Neural cell (in vitro differentiated cells): Measurements from ENCODE around the gene SLC22A5. TPM values are rescaled to one million over a fixed set of nuclear protein-coding genes. Genes with fewer than 3 reads are reported as not detected.

ENCODE experiments used
- H2AFZ ChIP-seq: fragments of 200-600, 300-800 bp; sonication (generic), shearing (Covaris generic); 2 replicates; pipeline ENCODE4 v1.6.0; 2014; ENCODE audit warnings: low read depth, mild to moderate bottlenecking, antibody characterized with exemption, low read length, moderate library complexity
- H3F3A ChIP-seq: fragments of 200-600 bp; shearing (Covaris generic); 2 replicates; pipeline ENCODE4 v1.6.1; 2016; ENCODE audit warnings: mild to moderate bottlenecking, moderate library complexity, mixed read lengths, antibody characterized with exemption, low read length; ENCODE audit not compliant: insufficient read depth, poor library complexity, severe bottlenecking
- H3K27ac ChIP-seq: fragments of 200-600, 300-800 bp; sonication (generic), shearing (Covaris generic); 2 replicates; pipeline ENCODE4 v1.5.1; 2014; ENCODE audit warnings: mild to moderate bottlenecking, low read length, moderate library complexity
- H3K27me3 ChIP-seq: fragments of 300-800, 200-600 bp; sonication (generic), shearing (Covaris generic); 2 replicates; pipeline ENCODE4 v1.6.0; 2014; ENCODE audit warnings: mild to moderate bottlenecking, low read depth, low read length, moderate library complexity; ENCODE audit not compliant: insufficient read depth
- H3K36me3 ChIP-seq: fragments of 300-800, 200-600 bp; sonication (generic), shearing (Covaris generic); 2 replicates; pipeline ENCODE4 v1.5.1; 2014; ENCODE audit warnings: mild to moderate bottlenecking, antibody characterized with exemption, low read length, moderate library complexity; ENCODE audit not compliant: insufficient read depth
- H3K4me2 ChIP-seq: fragments of 300-800, 200-600 bp; sonication (generic), shearing (Covaris generic); 2 replicates; pipeline ENCODE4 v1.6.0; 2014; ENCODE audit warnings: mild to moderate bottlenecking, low read length
- H3K4me3 ChIP-seq: fragments of 300-800, 200-600 bp; sonication (generic), shearing (Covaris generic); 2 replicates; pipeline ENCODE4 v1.5.1; 2014; ENCODE audit warnings: mild to moderate bottlenecking, low read length, moderate library complexity
- H3K79me2 ChIP-seq: fragments of 200-600 bp; shearing (Covaris generic); replicated peaks from 2 replicates; pipeline ENCODE4 v1.6.0; 2014; ENCODE audit warnings: mild to moderate bottlenecking, low read length, moderate library complexity; ENCODE audit not compliant: insufficient read depth
- H3K9ac ChIP-seq: fragments of 300-800, 200-600 bp; sonication (generic), shearing (Covaris generic); 2 replicates; pipeline ENCODE4 v1.6.1; 2016; ENCODE audit warnings: mild to moderate bottlenecking, low read length, mixed read lengths
- H3K9me2 ChIP-seq: fragments of 200-600 bp; shearing (Covaris generic); 2 replicates; pipeline ENCODE4 v1.6.1; 2016; ENCODE audit warnings: mild to moderate bottlenecking, low read length, mixed read lengths; ENCODE audit not compliant: insufficient read depth
- H3K9me3 ChIP-seq: fragments of 200-600, 300-800 bp; sonication (generic), shearing (Covaris generic); 2 replicates; pipeline ENCODE4 v1.6.1; 2016; ENCODE audit warnings: mild to moderate bottlenecking, mixed run types, low read length, moderate library complexity, mixed read lengths
- H4K20me1 ChIP-seq: fragments of 200-600 bp; shearing (Covaris generic); 2 replicates; pipeline ENCODE4 v1.6.1; 2016; ENCODE audit warnings: mild to moderate bottlenecking, mixed run types; ENCODE audit not compliant: insufficient read depth
- EP300 ChIP-seq: fragments of 450-650 bp; conservative IDR thresholded peaks from 2 replicates; pipeline ENCODE4 v1.6.1; 2014; ENCODE audit warnings: antibody characterized with exemption, mild to moderate bottlenecking, moderate library complexity; ENCODE audit not compliant: poor library complexity, severe bottlenecking
- EZH2 ChIP-seq: fragments of 200-600, 300-800 bp; shearing (Covaris generic), sonication (generic); IDR thresholded peaks from 2 replicates; pipeline ENCODE4 v1.6.1; 2014; ENCODE audit warnings: antibody characterized with exemption, low read length, borderline replicate concordance, mild to moderate bottlenecking; ENCODE audit not compliant: insufficient read depth, poor library complexity, severe bottlenecking
- MXI1 ChIP-seq: fragments of 450-650 bp; conservative IDR thresholded peaks from 2 replicates; pipeline ENCODE4 v1.6.1; 2014; ENCODE audit warnings: antibody characterized with exemption, mild to moderate bottlenecking; ENCODE audit not compliant: poor library complexity, severe bottlenecking
- POLR2AphosphoS5 ChIP-seq: IDR thresholded peaks from 2 replicates; pipeline ENCODE4 v1.6.1; 2012
- RAD21 ChIP-seq: fragments of 450-650 bp; conservative IDR thresholded peaks from 2 replicates; pipeline ENCODE4 v1.6.1; 2014; ENCODE audit warnings: antibody characterized with exemption, mild to moderate bottlenecking, moderate library complexity
- SMC3 ChIP-seq: fragments of 450-650 bp; conservative IDR thresholded peaks from 2 replicates; pipeline ENCODE4 v1.6.1; 2014; ENCODE audit warnings: antibody characterized with exemption, mild to moderate bottlenecking, moderate library complexity; ENCODE audit not compliant: poor library complexity
- TAF1 ChIP-seq: IDR thresholded peaks from 2 replicates; pipeline ENCODE4 v1.6.1; 2012; ENCODE audit warnings: low read depth
- polyA plus RNA-seq: library from polyadenylated mRNA; depleted of rRNA; stranded (reverse); fragments of >200 nt; gene quantifications from 2 replicates; pipeline ENCODE4 v1.2.3, GENCODE V29; 2014
- TF ChIP-seq, protein P1 (sequence below): IDR thresholded peaks from 2 replicates; pipeline ENCODE4 v1.6.1; 2012; ENCODE audit warnings: borderline replicate concordance
- TF ChIP-seq, protein P2 (sequence below): fragments of 450-650 bp; IDR thresholded peaks from 2 replicates; pipeline ENCODE4 v1.5.1; 2014; ENCODE audit warnings: antibody characterized with exemption, mild to moderate bottlenecking, moderate library complexity; ENCODE audit not compliant: poor library complexity, severe bottlenecking

Gene SLC22A5
- polyA plus RNA-seq, 1 donor from 2014 or later = 5.5 TPM

- no peaks in the 10 kb centered on the region for H3K9me3 ChIP-seq
- H3K9ac ChIP-seq = no peak overlapping the region
- H2AFZ ChIP-seq = no peak overlapping the region
- H3K4me3 ChIP-seq = no peak overlapping the region
- no peak for TF ChIP-seq SMC3
- TF ChIP-seq, protein P1, sequence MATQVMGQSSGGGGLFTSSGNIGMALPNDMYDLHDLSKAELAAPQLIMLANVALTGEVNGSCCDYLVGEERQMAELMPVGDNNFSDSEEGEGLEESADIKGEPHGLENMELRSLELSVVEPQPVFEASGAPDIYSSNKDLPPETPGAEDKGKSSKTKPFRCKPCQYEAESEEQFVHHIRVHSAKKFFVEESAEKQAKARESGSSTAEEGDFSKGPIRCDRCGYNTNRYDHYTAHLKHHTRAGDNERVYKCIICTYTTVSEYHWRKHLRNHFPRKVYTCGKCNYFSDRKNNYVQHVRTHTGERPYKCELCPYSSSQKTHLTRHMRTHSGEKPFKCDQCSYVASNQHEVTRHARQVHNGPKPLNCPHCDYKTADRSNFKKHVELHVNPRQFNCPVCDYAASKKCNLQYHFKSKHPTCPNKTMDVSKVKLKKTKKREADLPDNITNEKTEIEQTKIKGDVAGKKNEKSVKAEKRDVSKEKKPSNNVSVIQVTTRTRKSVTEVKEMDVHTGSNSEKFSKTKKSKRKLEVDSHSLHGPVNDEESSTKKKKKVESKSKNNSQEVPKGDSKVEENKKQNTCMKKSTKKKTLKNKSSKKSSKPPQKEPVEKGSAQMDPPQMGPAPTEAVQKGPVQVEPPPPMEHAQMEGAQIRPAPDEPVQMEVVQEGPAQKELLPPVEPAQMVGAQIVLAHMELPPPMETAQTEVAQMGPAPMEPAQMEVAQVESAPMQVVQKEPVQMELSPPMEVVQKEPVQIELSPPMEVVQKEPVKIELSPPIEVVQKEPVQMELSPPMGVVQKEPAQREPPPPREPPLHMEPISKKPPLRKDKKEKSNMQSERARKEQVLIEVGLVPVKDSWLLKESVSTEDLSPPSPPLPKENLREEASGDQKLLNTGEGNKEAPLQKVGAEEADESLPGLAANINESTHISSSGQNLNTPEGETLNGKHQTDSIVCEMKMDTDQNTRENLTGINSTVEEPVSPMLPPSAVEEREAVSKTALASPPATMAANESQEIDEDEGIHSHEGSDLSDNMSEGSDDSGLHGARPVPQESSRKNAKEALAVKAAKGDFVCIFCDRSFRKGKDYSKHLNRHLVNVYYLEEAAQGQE = no peak
- no peak for TF ChIP-seq EZH2
- no peak for TF ChIP-seq EP300
- no peaks in the 10 kb centered on the region for H3K9me2 ChIP-seq
- no peaks in the 10 kb centered on the region for H3F3A ChIP-seq
- no peak overlapping the region for H3K4me2 ChIP-seq
- H3K79me2 ChIP-seq = no peaks in the 10 kb centered on the region
- no peak overlapping the region for H3K27ac ChIP-seq
- H4K20me1 ChIP-seq = no peaks in the 10 kb centered on the region
- H3K36me3 ChIP-seq = no peaks in the 10 kb centered on the region
- H3K27me3 ChIP-seq = no peaks in the 10 kb centered on the region
Observed at GRCh38 chr5:132433141-132433540, 63.6 kb downstream of the SLC22A5 start.

DNA sequence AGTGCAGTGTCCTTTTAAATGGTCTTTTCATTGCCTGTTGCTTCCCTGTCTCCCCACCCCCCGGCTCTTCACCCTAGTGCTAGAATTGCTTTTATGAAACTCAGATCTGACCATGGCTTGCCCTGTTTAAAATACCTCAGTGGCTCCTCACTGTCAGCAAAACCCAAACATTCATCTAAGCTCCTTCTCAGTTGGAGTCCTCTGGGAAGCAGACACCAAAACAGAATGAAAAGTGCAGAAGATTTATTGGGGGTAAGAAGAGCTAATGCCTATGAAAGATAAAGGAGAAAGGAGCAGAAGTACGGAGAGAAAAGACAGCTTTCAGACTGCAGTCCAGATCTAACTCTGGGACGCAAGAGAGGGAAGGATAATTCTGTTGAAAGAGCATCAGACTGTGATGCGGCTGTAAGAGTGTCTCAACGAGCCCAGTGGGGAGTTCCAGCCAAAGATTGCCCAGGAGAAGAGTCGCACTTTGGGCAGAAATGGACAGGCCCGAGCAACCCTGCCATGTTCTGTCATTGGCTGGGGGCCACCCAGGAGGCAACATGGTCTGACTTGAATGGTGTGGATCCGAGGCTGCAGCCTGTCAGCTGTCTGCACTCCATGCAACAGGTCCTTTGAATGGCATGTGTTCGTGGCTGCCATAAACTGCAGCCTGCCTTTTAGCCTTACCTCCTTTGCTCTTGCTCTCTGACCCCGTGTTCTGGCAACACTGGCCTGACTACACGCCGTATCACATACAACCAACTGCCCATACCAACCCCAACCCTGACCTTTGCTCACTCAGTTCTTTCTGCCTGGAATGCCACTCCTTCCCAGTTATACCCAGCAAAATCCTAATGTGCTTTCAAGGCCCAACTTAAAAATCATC lies 65.1 kb downstream of the SLC22A5 start:
- no peak overlapping the region for H3K4me2 ChIP-seq
- TF ChIP-seq RAD21 (no peak), MXI1 (no peak), POLR2AphosphoS5 (no peak), EP300 (no peak), EZH2 (no peak), TAF1 (no peak), SMC3 (no peak)
- TF ChIP-seq, protein P2, sequence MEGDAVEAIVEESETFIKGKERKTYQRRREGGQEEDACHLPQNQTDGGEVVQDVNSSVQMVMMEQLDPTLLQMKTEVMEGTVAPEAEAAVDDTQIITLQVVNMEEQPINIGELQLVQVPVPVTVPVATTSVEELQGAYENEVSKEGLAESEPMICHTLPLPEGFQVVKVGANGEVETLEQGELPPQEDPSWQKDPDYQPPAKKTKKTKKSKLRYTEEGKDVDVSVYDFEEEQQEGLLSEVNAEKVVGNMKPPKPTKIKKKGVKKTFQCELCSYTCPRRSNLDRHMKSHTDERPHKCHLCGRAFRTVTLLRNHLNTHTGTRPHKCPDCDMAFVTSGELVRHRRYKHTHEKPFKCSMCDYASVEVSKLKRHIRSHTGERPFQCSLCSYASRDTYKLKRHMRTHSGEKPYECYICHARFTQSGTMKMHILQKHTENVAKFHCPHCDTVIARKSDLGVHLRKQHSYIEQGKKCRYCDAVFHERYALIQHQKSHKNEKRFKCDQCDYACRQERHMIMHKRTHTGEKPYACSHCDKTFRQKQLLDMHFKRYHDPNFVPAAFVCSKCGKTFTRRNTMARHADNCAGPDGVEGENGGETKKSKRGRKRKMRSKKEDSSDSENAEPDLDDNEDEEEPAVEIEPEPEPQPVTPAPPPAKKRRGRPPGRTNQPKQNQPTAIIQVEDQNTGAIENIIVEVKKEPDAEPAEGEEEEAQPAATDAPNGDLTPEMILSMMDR = no peak
- TF ChIP-seq, protein P1 = no peak

More for the DNA sequence above, 65.1 kb downstream of the SLC22A5 start:
- H2AFZ ChIP-seq = no peak overlapping the region
- H4K20me1 ChIP-seq = no peaks in the 10 kb centered on the region
- no peaks in the 10 kb centered on the region for H3K36me3 ChIP-seq
- H3K9me2 ChIP-seq = no peaks in the 10 kb centered on the region
- no peak overlapping the region for H3K27ac ChIP-seq
- no peaks in the 10 kb centered on the region for H3K9me3 ChIP-seq
- H3K79me2 ChIP-seq = no peaks in the 10 kb centered on the region
- H3K4me3 ChIP-seq = no peak overlapping the region
- H3F3A ChIP-seq = no peaks in the 10 kb centered on the region
- H3K9ac ChIP-seq = no peak overlapping the region
- no peaks in the 10 kb centered on the region for H3K27me3 ChIP-seq
